Vagina (tissue), 2 donors: ENCODE data around the gene ARSB. TPM values are rescaled to one million over a fixed set of nuclear protein-coding genes. Genes with fewer than 3 reads are reported as not detected.
A peak's percentile ranks its signal among the peaks of the same experiment; 100 is the strongest.

Experiments used
- DNase-seq, 2 donors: peaks; one replicate each; pipeline ENCODE4 v3.0.0-alpha.2; 2017; ENCODE audit errors: extremely low spot score in 2 of 2
- H3K27ac ChIP-seq: fragments of 200-600 bp; sonication (generic); one replicate; pipeline ENCODE4 v1.5.1; 2019
- H3K27me3 ChIP-seq: fragments of 200-600 bp; sonication (generic); one replicate; pipeline ENCODE4 v1.5.1; 2019
- H3K36me3 ChIP-seq, 2 donors: fragments of 200-600 bp; sonication (generic); one replicate each; pipeline ENCODE4 v1.5.1; 2017 to 2019
- H3K4me1 ChIP-seq: fragments of 200-600 bp; sonication (generic); one replicate; pipeline ENCODE4 v1.5.1; 2019
- H3K4me3 ChIP-seq, 2 donors: fragments of 200-600 bp; sonication (generic); 1 replicate in 1 of 2; 2 replicates in 1 of 2; pipeline ENCODE4 v1.5.1; 2016 to 2019
- H3K9me3 ChIP-seq: fragments of 200-600 bp; sonication (generic); one replicate; pipeline ENCODE4 v1.5.1; 2019
- POLR2A ChIP-seq, 2 donors: fragments of 450-650 bp; IDR thresholded peaks; one replicate each; pipeline ENCODE4 v1.6.1; 2017; ENCODE audit warnings: antibody characterized with exemption in 2 of 2, mild to moderate bottlenecking in 2 of 2, moderate library complexity in 2 of 2
- POLR2AphosphoS5 ChIP-seq, 2 donors: sonication (generic); formaldehyde crosslinking; IDR thresholded peaks; one replicate each; pipeline ENCODE4 v1.9.0; 2017; ENCODE audit warnings: antibody characterized with exemption in 2 of 2, mild to moderate bottlenecking in 2 of 2, low read depth in 1 of 2; ENCODE audit not compliant: insufficient read depth in 1 of 2
- intact Hi-C: fragments of 100-400 bp; cut with DNase I; formaldehyde crosslinking; loops from one replicate; pipeline ENCODE4 v1.15.1; 2023
- total RNA-seq: library from RNA; depleted of rRNA; stranded (reverse); fragments of >200 nt; gene quantifications from one replicate; pipeline ENCODE4 v1.2.3, GENCODE V29; 2016
- TF ChIP-seq, protein P1 (sequence below), 3 experiments: fragments of 450-650 bp in 2 of 3; fragments of 200-600 bp in 1 of 3; sonication (generic) in 1 of 3; IDR thresholded peaks; one replicate each; pipeline ENCODE4 v1.5.1; 2017 to 2019; ENCODE audit warnings: antibody characterized with exemption in 3 of 3, mild to moderate bottlenecking in 2 of 3, moderate library complexity in 2 of 3

The ARSB gene
- total RNA-seq, 1 donor from 2014 or later = 12.3 TPM

- Histone ChIP-seq H3K9me3 (no peaks in the 10 kb centered on the region), H3K36me3 (no peaks in the 10 kb centered on the region), H3K27me3 (no peaks in the 10 kb centered on the region), H3K4me3 (no peak overlapping the region), H3K27ac (no peak overlapping the region), H3K4me1 (peaks cover 13% of the 10 kb centered on the region)
- DNase-seq = no peak
- intact Hi-C loops = no loop called here
- TF ChIP-seq, protein P1, sequence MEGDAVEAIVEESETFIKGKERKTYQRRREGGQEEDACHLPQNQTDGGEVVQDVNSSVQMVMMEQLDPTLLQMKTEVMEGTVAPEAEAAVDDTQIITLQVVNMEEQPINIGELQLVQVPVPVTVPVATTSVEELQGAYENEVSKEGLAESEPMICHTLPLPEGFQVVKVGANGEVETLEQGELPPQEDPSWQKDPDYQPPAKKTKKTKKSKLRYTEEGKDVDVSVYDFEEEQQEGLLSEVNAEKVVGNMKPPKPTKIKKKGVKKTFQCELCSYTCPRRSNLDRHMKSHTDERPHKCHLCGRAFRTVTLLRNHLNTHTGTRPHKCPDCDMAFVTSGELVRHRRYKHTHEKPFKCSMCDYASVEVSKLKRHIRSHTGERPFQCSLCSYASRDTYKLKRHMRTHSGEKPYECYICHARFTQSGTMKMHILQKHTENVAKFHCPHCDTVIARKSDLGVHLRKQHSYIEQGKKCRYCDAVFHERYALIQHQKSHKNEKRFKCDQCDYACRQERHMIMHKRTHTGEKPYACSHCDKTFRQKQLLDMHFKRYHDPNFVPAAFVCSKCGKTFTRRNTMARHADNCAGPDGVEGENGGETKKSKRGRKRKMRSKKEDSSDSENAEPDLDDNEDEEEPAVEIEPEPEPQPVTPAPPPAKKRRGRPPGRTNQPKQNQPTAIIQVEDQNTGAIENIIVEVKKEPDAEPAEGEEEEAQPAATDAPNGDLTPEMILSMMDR (IDR thresholded peaks at IDR 0.05) = no peak
- no peak for TF ChIP-seq POLR2AphosphoS5 (IDR thresholded peaks at IDR 0.05; ENCODE audit: insufficient read depth in 1 of 2, low read depth in 1 of 2)
- TF ChIP-seq POLR2A (IDR thresholded peaks at IDR 0.05) = no peak
Measured at GRCh38 chr5:78776637-78777036, 208.5 kb downstream of the ARSB start.

DNA sequence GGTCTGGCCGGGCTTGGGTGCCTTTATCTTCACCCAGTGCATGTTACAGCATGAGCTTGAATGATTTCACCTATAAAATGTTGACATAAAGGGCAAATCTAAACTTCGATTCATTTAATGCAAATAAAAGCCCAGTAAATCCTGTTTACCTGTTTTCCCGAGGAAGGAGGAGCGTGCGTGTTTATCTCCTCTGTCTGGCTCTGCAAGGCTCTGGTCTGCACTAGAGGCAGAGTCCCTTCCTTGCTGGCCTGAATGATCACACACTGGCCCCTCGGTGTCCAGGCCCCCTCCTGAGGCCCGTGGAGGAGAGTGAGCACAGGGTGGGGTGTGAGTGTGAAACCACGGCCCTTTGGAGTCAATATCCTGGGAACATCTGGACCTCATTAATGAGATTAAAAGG is 211.5 kb downstream of the ARSB start:
- TF ChIP-seq, protein P1 (IDR thresholded peaks at IDR 0.05) = no peak
- TF ChIP-seq POLR2AphosphoS5 (IDR thresholded peaks at IDR 0.05; ENCODE audit: insufficient read depth in 1 of 2, low read depth in 1 of 2) = no peak
- H3K27me3 ChIP-seq = no peaks in the 10 kb centered on the region
- H3K9me3 ChIP-seq = no peaks in the 10 kb centered on the region
- no peaks in the 10 kb centered on the region for H3K36me3 ChIP-seq
- intact Hi-C loops = no loop called here
- H3K27ac ChIP-seq = no peak overlapping the region
- no peak for DNase-seq
- H3K4me1 ChIP-seq = peaks cover 2% of the 10 kb centered on the region
- no peak overlapping the region for H3K4me3 ChIP-seq

DNA sequence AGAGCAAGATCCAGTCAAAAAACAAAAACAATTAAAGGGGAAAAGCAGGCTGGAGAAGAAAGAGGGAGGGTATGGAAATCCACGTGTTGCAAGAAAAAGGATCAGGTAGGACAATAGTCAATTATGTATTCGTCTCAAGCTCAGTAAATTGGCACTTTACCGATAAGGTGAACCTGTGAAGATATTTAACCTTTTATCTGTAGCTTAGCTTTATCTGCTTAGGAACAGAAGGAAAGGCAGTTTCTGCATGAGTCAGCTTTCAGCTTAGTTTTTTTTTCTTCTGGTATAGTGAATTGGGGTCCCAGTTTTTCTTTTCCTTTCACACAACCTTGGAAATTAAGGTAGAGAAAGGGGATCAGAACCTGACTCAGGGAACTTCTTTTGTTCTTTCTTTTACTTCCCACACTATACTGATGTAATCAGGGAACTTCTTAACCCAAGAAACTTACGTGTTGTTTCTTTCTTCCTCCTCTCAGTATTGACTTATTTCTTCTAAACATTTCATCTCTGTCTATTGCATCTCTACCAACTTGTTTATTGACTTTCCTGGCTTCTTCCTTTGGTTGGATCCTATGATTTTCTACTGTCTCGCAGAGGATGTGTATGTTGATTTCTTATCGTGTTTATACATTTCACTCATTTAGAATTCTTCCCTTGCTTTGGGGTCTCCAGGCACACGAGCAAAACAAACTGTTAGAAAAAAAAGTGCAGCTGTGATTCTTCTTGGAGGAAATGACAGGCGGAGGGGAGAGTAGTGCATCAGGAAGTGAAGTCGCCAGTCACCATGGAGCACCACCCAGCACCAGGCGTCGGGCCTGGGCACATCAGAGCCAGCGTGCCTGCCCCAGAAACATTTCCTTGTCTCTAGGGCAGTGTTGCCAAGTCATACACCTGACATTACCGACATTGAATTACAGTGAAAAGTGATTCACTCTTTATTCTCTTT is 213.6 kb downstream of the ARSB start:
- DNase-seq = no peak
- intact Hi-C loops = no loop called here
- H3K4me3 ChIP-seq = no peak overlapping the region
- peak in 1 of 2 donors; percentile 72 for TF ChIP-seq POLR2AphosphoS5 (IDR thresholded peaks at IDR 0.05; ENCODE audit: insufficient read depth in 1 of 2, low read depth in 1 of 2)
- TF ChIP-seq POLR2A (IDR thresholded peaks at IDR 0.05) = no peak
- no peaks in the 10 kb centered on the region for H3K27me3 ChIP-seq
- H3K36me3 ChIP-seq = no peaks in the 10 kb centered on the region
- no peaks in the 10 kb centered on the region for H3K4me1 ChIP-seq
- no peaks in the 10 kb centered on the region for H3K9me3 ChIP-seq
- H3K27ac ChIP-seq = no peak overlapping the region

DNA sequence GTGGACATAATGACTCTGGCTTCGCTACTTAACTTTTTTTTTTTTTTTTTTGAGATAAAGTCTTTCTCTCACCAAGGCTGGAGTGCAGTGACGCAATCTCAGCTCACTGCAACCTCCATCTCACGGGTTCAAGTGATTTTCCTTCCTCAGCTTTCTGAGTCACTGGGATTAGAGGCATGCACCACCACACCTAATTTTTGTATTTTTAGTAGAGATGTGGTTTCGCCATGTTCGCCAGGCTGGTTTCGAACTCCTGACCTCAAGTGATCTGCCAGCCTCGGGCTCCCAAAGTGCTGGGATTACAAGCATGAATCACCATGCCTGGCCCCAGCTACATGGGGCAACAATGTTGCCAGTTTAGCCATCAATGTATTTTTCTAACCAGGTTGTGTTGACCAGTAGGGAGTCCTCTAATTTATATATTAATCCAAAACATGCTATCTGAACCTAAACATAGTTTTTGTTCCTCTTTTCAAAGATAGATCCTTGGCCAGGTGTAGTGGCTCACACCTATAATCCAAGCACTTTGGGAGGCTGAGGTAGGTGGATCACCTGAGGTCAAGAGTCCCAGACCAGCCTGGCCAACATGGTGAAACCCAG is 216.2 kb downstream of the ARSB start:
- no peak overlapping the region for H3K4me3 ChIP-seq
- H3K27me3 ChIP-seq = no peaks in the 10 kb centered on the region
- TF ChIP-seq, protein P1 (IDR thresholded peaks at IDR 0.05) = no peak
- no peak for TF ChIP-seq POLR2A (IDR thresholded peaks at IDR 0.05)
- TF ChIP-seq POLR2AphosphoS5 (IDR thresholded peaks at IDR 0.05; ENCODE audit: insufficient read depth in 1 of 2, low read depth in 1 of 2) = no peak
- peak in 1 of 2 donors; percentile 29 for DNase-seq
- no peaks in the 10 kb centered on the region for H3K36me3 ChIP-seq
- no peak overlapping the region for H3K27ac ChIP-seq
- intact Hi-C loops = no loop called here
- no peaks in the 10 kb centered on the region for H3K9me3 ChIP-seq
- H3K4me1 ChIP-seq = no peaks in the 10 kb centered on the region

DNA sequence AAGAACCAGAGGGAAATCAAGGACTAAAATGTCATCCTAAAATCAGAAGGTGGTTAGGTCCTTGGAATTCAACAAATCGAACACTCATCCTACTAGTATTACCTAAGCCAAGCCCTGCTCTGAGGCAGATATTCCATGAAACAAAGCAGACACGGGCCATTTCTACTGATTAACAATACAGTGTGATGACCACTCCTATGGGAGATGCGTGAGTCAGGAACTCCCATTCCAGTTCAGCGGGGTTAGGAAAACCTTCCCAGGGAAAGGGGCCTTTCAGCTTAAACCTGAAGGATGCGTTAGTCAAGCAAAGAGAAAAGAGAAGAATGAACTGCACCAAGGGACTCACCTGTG is 218.7 kb downstream of the ARSB start:
- Histone ChIP-seq H3K27me3 (no peaks in the 10 kb centered on the region), H3K27ac (no peak overlapping the region), H3K36me3 (no peaks in the 10 kb centered on the region), H3K9me3 (no peaks in the 10 kb centered on the region), H3K4me1 (no peaks in the 10 kb centered on the region), H3K4me3 (no peak overlapping the region)
- intact Hi-C loops = no loop called here
- TF ChIP-seq, protein P1 (IDR thresholded peaks at IDR 0.05) = no peak
- TF ChIP-seq POLR2AphosphoS5 (IDR thresholded peaks at IDR 0.05; ENCODE audit: insufficient read depth in 1 of 2, low read depth in 1 of 2) (no peak), POLR2A (IDR thresholded peaks at IDR 0.05) (no peak)
- peak in 1 of 2 donors; percentile 54 for DNase-seq
